MCF 10A (cell line): ENCODE results near the gene PLPPR5. TPM values are rescaled to one million over a fixed set of nuclear protein-coding genes. Genes with fewer than 3 reads are reported as not detected.

Experiments used
- BruUV-seq: library from RNA; stranded (reverse); fragments of 400-500 nt; replicated peaks from 2 replicates; lab custom pipeline; 2021; lab: Mats Ljungman, UMichigan
- CTCF ChIA-PET: fragments of 300-600 bp; sonication (Branson Sonifier 250); formaldehyde crosslinking; extraction: SDS; loops from one replicate; lab custom pipeline; 2021; ENCODE audit warnings: antibody characterized with exemption, inconsistent platforms; lab: Yijun Ruan, JAX
- POLR2A ChIA-PET: fragments of 300-600, 350-650 bp; sonication (Branson Sonifier 250); formaldehyde crosslinking; extraction: SDS; loops from one replicate; lab custom pipeline; 2020; ENCODE audit warnings: antibody characterized with exemption, inconsistent platforms; lab: Yijun Ruan, JAX
- DNase-seq: peaks from one replicate; pipeline ENCODE4 v3.0.0-alpha.2; 2018; ENCODE audit not compliant: unreplicated experiment
- H3K27ac Mint-ChIP-seq: one replicate; pipeline ENCODE4 v1.8.0; 2022; ENCODE audit warnings: mild to moderate bottlenecking, low read depth, mixed read lengths; ENCODE audit not compliant: unreplicated experiment
- H3K27me3 Mint-ChIP-seq: one replicate; pipeline ENCODE4 v1.8.0; 2022; ENCODE audit warnings: mixed read lengths; ENCODE audit not compliant: insufficient read depth, unreplicated experiment
- H3K36me3 Mint-ChIP-seq: one replicate; pipeline ENCODE4 v1.8.0; 2022; ENCODE audit warnings: mild to moderate bottlenecking, moderate library complexity, mixed read lengths; ENCODE audit not compliant: insufficient read depth, unreplicated experiment
- H3K4me1 Mint-ChIP-seq: one replicate; pipeline ENCODE4 v1.8.0; 2022; ENCODE audit warnings: mixed read lengths; ENCODE audit not compliant: insufficient read depth, unreplicated experiment
- H3K4me3 Mint-ChIP-seq: one replicate; pipeline ENCODE4 v1.8.0; 2022; ENCODE audit warnings: mild to moderate bottlenecking, moderate library complexity, mixed read lengths; ENCODE audit not compliant: unreplicated experiment
- H3K9me3 Mint-ChIP-seq: one replicate; pipeline ENCODE4 v1.8.0; 2022; ENCODE audit warnings: mixed read lengths; ENCODE audit not compliant: unreplicated experiment
- CTCF ChIP-seq: fragments of 200-600 bp; IDR thresholded peaks from one replicate; pipeline ENCODE4 v1.8.0; 2022; ENCODE audit warnings: antibody characterized with exemption, mild to moderate bottlenecking; ENCODE audit not compliant: unreplicated experiment
- intact Hi-C: fragments of 100-400 bp; cut with micrococcal nuclease; formaldehyde crosslinking; loops from 2 replicates; pipeline ENCODE4 v1.14.1; 2022
- total RNA-seq: library from RNA; stranded (reverse); gene quantifications from 2 replicates; pipeline ENCODE4 v1.2.3, GENCODE V29; 2022

PLPPR5 gene
- total RNA-seq, 1 experiment from 2014 or later: not detected

GRCh38 chr1:98904684-98905083, 100.0 kb downstream of the PLPPR5 start:
- DNase-seq: no peak
- ChIA-PET POLR2A (interaction anchor here (2.3 kb wide), 1 partner anchor 16 kb away, joined by 6 read pairs; no protein-coding TSS in a partner anchor), CTCF (no interaction called here)
- intact Hi-C loops: no loop called here
- Mint-ChIP-seq H3K4me3 (no peak overlapping the region), H3K36me3 (no peaks in the 10 kb centered on the region), H3K4me1 (peaks cover 17% of the 10 kb centered on the region), H3K9me3 (no peaks in the 10 kb centered on the region), H3K27me3 (no peaks in the 10 kb centered on the region), H3K27ac (peak overlapping the region; percentile 12)
- TF ChIP-seq CTCF: no peak
- BruUV-seq: no TSS peak

GRCh38 chr1:98903726-98904125, 100.9 kb downstream of the PLPPR5 start:
- no peak overlapping the region for H3K4me3 Mint-ChIP-seq
- no peaks in the 10 kb centered on the region for H3K9me3 Mint-ChIP-seq
- DNase-seq: no peak
- TF ChIP-seq CTCF: no peak
- intact Hi-C loops: no loop called here
- no TSS peak for BruUV-seq
- H3K36me3 Mint-ChIP-seq: no peaks in the 10 kb centered on the region
- peak overlapping the region; percentile 84 for H3K27ac Mint-ChIP-seq
- peaks cover 17% of the 10 kb centered on the region for H3K4me1 Mint-ChIP-seq
- no peaks in the 10 kb centered on the region for H3K27me3 Mint-ChIP-seq
- ChIA-PET POLR2A (interaction anchor here (2.3 kb wide), 1 partner anchor 17 kb away, joined by 6 read pairs; no protein-coding TSS in a partner anchor), CTCF (interaction anchor here (1.2 kb wide), 1 partner anchor 591 kb away, joined by 3 read pairs; no protein-coding TSS in a partner anchor)

- POLR2A ChIA-PET: interaction anchor here (1.0 to 2.3 kb wide), 2 partner anchors 17 to 88 kb away, joined by 3 to 6 read pairs; no protein-coding TSS in a partner anchor
- TF ChIP-seq CTCF: no peak
- intact Hi-C loops: no loop called here
- no peaks in the 10 kb centered on the region for H3K27me3 Mint-ChIP-seq
- H3K27ac Mint-ChIP-seq: peak overlapping the region; percentile 84
- peak; percentile 72 for DNase-seq
- BruUV-seq: no TSS peak
- H3K4me1 Mint-ChIP-seq: peaks cover 17% of the 10 kb centered on the region
- H3K36me3 Mint-ChIP-seq: no peaks in the 10 kb centered on the region
- no peak overlapping the region for H3K4me3 Mint-ChIP-seq
- CTCF ChIA-PET: interaction anchor here (0.6 to 1.2 kb wide), 3 partner anchors 18 to 806 kb away, joined by 3 read pairs; no protein-coding TSS in a partner anchor
- H3K9me3 Mint-ChIP-seq: no peaks in the 10 kb centered on the region
Observed at GRCh38 chr1:98903261-98903660, 101.4 kb downstream of the PLPPR5 start.

- ChIA-PET POLR2A (no interaction called here), CTCF (interaction anchor here (0.7 to 0.9 kb wide), 2 partner anchors 867 to 1448 kb away, joined by 3 to 5 read pairs; partner anchors contain the start of gene FRRS1)
- Mint-ChIP-seq H3K27ac (no peak overlapping the region), H3K4me3 (no peak overlapping the region), H3K4me1 (peaks cover 9% of the 10 kb centered on the region), H3K36me3 (no peaks in the 10 kb centered on the region), H3K9me3 (no peaks in the 10 kb centered on the region), H3K27me3 (no peaks in the 10 kb centered on the region)
- intact Hi-C loops: no loop called here
- TF ChIP-seq CTCF: no peak
- no TSS peak for BruUV-seq
- no peak for DNase-seq
Observed at GRCh38 chr1:98898940-98899339, 105.7 kb downstream of the PLPPR5 start.
